B cell (primary cell): ENCODE measurements around the gene TCP11L2.

ENCODE experiments used
- CTCF ChIP-seq: fragments of 200-600 bp; IDR thresholded peaks from one replicate; pipeline ENCODE4 v1.8.0; 2022; ENCODE audit warnings: antibody characterized with exemption, mild to moderate bottlenecking
- EZH2 ChIP-seq: IDR thresholded peaks from 2 replicates; pipeline ENCODE4 v1.6.1; 2012; ENCODE audit warnings: borderline replicate concordance, low read depth, mild to moderate bottlenecking, moderate library complexity, low read length; ENCODE audit not compliant: insufficient read depth, poor library complexity, severe bottlenecking

DNA sequence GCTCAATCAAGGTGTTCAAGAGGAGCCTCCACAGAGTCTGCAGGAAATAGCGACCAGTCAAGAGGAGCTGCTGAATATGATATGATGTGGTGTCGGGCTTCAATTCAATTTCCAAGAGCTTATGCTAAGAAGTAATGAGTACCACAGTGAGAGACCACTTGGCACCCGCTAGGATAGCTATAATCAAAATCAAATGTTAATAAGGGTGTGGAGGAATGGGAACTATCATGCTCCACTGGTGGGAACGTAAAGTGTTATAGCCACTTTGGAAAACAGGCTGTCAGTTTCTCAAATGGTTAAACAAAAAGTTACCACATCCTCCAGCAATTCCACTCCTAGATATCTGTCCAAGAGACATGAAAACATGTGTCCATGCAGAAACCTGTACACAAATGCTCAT lies 61.7 kb downstream of the TCP11L2 start:
- no peak for TF ChIP-seq EZH2
- no peak for TF ChIP-seq CTCF
